ENCODE measurements around the gene GUCA2A.
"Not testable (repeated sequence)": the region's sequence is repeated elsewhere in the genome, so short reads cannot be mapped to it uniquely, and the experiment has no call there.

The GUCA2A gene, protein sequence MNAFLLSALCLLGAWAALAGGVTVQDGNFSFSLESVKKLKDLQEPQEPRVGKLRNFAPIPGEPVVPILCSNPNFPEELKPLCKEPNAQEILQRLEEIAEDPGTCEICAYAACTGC

DNA sequence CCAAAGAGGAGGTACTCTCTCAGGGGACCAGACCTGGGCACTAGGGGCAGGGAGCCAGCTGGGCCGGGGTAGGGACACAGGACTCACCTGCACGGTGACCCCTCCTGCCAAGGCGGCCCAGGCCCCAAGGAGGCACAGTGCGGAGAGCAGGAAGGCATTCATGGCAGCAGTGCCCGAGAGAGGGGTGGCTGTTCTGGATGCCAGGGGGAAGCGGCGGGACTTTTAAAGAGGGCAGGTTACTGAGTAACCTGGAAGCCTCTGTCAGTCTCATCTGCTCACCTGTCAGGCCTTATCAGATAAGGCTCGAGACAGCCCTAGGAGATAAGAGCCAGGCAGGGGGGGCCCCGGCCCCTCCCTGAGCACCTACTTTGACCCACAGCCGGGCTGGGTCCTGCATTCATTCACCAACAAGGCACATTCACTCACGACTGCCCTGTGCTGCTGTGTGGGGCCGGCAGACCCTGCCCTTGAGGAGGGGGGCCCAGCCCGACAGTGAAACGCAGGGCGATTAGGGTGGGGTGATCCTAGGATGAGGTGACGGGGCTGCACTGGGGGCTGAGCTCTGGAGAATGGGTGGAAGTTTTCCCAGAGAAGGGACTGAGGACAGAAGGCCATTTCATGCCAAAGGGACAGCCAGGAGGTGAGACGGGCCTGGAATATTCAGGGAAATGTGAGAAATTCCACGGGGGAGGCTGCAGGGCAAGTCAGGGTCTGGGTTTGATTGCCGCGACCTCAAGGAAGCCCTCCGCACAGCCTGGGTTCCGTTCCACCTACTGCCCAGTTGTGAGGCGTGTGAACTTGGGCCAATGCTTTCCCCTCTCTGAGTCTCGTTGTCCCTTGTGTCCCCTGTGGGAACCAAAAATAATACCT, at the start of gene GUCA2A:
GUCA2A (minus strand) TSS at position 195 of the 870 bp plus-strand sequence; CDS start at position 162, 33 bp downstream.
- no peak for DNase-seq

DNA sequence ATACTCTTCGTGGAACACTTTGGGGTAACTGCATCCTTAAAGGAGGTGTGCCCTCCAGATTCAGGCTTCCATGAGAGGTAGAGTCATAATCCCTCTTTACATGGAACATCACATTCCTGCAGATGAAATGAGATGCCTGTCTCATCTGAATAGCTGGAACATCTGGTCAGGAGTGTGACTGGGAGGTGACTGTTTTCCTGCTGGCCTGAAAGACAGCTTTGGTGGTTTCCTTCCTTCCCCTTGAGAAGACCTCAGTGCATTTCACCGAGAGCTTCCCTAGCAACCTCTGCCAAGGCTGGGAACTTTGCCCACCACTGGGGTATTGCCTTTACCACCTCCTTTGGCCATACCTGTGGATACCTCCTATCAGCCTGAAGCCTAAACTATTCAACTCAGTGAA, 46.7 kb upstream of the GUCA2A start:
- DNase-seq: no peak

DNA sequence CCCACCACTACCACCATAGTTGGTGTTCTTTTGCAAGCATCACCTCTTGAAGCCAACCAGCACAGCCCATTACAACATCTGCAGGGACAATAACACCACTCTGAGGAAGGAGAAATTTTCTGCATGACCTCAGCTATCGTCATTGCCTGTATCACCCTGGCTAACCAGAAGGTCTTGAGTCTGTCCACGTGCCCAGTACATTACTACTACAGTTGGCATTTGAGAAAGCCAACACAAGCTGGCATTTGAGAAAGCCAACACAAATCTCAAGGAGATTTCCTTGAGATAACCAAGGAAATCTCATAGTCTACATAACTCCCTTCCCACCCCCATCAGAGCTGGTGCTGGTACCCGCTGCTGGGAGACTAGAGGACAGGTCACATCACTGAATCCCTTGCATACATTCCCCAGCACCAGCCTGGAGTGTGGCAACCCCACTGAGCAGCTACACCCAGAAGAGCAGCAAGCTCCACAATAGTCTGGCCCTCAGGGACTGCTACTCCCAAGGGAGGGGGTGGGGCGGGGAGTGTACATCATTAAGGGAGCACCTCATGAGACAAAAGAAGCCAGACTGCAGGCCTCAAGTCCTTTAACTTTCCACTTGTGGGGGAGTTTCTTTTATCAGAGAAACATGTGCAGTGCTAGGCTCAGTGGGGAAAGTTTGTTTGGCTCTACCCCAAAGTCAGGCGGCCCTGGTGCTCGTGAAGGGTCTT, 46.0 kb upstream of the GUCA2A start:
- DNase-seq: no peak

DNA sequence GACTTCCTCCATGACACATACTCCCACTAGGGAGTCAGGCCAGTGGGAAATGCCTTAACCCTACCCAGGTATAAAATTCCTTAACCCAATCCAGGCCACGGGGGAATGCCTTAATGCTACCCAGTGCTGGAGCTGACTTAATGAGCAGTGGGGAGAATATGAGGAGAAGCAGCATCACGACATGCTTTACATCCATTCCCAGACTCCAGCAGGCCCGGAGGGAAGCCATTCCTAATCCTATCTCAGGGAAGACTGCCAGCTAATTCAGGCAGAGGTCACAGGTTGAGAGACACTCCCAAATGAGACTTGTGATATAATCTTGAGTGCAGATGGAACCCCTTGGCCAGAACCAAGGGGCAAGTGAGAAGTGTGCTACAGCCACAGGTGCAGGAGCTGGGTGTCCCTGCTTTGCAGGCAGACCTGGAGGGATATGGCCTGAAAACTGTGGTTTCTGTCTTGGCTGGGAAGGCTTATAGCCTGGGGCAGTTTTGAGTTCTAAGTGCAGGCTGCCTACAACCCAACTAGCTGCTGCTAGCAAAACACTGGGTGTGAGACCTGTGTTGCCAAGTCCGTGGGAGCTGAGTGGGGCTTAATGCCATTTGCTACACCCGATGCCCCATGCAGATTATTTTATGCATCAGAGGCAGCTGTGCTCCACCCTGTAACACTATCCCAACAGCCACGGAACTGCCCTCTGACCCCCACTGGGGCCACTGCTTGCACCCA, 45.1 kb upstream of the GUCA2A start:
- DNase-seq: no peak

DNA sequence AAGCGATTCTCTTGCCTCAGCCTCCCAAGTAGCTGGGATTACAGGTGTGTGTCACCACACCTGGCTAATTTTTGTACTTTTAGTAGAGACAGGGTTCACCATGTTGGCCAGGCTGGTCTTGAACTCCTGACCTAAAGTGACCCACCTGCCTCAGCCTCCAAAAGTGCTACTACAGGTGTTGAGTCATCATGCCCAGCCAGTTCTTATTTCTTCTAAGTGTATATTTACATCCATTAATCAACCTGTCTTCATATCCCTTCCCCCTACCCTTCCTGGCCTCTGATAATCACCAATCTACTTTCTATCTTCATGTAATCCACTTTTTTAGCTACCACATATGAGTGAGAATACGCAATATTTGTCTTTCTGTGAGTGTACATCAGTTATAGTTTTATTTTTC, 42.4 kb upstream of the GUCA2A start:
- not testable (repeated sequence) for DNase-seq

DNA sequence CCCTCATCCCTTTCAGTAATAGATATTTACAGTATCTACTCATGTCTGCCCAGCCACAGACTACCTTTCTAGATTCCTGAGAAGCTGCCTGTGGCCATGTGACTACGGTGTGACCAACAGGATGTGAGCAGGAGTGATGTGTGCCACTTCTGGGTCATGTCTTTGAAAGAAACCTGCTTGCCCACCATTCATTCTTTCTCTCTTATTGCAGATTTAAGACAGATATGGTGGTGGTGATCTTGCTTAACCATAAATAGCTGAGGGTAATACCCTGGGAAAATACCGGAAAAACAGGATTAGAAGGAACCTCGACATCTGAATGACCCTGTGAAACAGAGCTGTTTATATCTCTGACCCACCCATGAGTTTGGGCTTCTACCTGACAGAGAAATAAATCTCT, 41.6 kb upstream of the GUCA2A start:
- DNase-seq: no peak

DNA sequence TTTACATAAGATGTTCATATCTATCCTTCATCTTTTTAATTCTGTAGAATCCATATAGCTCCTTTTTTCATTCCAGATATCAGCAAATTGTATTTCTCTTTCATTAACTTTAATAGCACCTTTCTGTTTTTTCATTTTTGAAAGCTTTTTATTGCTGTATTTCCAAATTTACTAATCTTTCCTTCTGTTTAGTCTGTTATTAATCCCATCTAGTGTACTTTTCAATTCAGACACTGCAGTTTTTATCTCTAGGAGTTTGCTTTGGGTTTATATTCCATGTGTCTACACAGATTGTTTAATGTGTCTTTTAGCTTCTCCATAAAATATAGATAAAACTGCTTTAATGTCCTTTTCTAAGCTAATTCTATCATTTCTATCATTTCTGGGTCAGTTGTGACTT, 37.4 kb upstream of the GUCA2A start:
- no peak for DNase-seq

DNA sequence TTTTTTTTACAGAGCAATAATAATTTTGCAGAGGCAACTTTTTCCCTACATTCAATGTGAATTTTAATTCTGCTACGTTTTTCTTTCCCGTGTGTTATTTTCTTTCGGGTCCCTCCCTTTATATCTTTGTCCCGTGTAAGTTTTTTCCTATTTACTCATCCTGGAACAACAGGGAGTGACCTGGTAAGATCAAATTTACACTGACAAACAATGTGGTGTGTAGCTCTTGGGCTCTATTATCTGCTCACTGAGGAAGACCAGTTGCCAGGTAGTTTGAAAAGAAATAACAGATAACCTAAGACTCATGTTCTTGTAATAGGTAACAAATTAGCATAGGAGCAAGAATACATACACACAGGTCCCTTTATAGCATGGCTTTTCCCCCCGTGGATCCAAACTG, 33.7 kb upstream of the GUCA2A start:
- no peak for DNase-seq

DNA sequence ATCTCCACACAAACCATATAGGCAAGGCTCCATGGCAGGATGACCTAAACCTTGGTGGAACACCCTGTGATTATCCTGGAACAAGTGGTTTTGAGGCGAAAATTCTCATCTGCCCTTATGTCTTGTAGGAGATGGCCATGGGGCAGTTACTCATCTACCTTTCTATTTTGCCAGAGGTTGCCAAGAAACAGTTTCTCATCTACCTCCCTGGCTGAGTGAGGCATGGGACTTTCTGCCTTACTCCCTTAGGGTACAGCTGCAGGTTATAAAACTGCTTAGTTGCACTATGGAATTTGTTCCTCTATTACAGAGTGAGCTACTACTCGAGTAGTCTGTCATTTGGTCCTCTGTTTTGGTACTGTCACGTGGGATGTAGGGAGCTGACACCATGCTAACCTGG, 31.3 kb upstream of the GUCA2A start:
- DNase-seq: no peak

DNA sequence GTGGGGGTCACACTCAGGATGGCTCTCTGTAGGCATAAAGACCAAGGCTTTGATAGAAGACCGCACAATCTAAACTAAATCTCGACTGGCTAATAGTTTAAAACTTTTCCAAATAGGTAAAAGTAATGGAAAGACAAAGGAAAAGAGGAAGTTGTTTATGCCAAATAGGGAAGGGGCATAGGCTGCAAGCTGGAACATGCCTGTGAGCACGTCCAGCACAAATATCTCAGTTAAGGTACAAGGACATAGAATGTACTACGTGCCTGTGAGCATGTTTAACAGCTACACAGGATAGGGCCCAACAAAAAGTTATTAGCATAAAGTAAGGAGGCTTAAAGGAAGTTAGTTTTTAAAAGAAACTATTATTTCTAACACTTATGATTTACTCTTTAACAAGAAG, 27.6 kb upstream of the GUCA2A start:
- no peak for DNase-seq

DNA sequence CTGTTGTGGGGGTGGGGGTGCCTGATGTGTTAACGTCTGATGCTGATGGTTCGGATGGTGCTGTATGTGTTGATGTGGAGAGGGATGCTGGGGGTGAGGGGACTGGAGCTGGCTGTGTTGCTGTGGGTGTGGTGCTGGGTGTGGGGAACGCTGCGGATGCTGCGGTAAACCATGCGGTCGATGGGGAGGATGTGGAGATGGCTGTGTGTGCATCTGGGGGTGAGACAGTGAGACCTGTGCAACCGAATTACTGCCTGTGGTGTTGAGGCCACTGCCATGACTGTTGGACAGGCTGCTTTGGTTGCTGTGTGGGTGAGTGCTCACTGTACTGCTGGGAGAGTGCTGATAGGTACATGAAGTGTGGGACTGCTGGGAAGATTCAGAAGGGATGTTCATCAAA, 26.8 kb upstream of the GUCA2A start:
- DNase-seq: no peak

DNA sequence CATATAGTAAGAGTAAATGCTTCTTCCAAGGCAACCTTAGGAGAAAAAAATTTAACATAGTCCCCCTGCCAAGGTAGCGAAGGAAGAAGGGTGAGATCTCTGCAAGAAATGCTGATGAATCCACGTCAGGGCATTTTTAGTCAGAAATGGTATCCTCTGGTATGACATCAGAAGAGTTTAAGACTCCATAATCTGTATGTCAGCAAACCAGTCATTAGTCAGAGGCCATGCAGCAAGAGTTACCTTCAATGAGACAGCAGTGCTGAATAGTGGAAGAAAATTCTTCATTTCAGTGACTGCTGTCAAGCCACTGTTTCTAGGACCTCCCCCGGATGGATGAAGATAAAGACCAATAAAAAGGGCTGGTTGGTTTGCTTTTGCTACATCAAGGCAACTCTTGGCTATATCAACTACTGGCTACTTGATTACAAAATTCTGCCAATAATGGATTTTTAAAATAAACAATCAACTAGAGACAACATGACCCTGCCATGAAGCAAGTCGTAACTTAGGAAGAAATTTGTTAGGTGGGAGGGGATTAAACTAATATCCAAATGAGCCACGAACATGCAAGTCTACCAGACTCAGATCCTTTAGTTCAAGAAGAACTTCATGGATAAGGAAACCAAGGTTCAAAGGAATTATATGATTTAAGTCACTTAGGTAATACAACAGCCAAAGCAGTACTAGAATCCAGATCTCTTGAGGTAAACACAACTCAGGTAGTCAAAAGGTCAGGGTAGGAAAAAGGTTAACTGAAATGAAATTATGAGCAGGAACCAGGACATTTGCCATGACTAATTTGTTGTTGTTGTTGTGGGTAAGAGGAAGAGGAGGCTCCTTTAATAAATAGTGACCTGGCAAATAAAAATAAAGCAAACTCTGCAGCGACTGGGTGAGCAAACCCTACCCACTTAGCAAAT, 25.6 kb upstream of the GUCA2A start:
- no peak for DNase-seq

DNA sequence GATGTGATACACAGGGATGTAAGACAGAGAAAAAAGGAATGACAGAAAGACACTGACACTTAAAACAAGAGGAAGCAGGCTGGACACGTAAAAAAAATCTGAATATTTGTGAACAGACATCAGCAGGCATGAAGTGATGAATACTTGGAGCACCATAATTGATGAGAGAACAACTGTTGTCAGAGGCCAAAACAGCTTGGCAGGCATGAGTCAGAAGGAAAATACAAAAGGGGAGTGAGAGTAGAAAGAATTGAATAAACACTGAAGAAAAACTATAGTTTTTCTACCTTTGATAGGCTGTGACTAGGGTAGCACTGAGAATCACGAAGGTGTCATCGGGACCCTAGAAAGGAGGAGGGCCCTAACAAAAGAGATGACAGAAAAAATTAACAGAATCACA, 21.6 kb upstream of the GUCA2A start:
- no peak for DNase-seq

DNA sequence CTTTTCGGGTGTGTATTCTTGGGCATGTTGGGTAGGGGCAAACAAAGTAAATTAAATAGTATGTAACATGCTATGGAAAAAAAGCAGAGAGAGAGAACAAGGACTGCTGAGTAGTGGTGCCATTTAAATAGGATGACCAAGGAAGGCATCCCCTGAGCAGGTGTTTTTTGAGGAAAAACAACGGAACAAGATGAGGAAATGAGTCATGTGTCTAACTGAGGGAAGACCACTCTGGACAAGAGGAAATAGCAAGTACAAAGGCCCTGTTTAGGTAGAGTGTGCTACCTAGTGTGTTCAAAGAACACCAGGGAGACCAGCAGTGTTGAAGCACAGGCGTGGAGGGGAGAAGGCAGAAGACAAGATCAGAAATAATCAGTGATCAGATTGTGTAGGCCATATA, 20.1 kb upstream of the GUCA2A start:
- DNase-seq: no peak

DNA sequence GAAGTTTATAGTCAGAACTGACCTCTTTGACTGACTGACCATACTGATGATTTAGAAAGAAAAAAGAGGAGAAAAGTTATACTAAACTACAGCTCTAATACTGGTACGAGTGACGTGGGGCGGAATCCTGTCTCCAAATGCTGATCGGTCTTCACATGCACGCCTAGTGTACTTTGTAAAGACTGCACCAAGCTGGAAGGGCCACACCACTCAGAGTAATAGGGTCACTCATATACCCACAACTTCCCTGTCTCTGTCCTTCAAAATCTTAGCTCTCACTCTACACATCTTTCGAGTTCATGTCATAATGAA, 19.4 kb upstream of the GUCA2A start:
- no peak for DNase-seq

DNA sequence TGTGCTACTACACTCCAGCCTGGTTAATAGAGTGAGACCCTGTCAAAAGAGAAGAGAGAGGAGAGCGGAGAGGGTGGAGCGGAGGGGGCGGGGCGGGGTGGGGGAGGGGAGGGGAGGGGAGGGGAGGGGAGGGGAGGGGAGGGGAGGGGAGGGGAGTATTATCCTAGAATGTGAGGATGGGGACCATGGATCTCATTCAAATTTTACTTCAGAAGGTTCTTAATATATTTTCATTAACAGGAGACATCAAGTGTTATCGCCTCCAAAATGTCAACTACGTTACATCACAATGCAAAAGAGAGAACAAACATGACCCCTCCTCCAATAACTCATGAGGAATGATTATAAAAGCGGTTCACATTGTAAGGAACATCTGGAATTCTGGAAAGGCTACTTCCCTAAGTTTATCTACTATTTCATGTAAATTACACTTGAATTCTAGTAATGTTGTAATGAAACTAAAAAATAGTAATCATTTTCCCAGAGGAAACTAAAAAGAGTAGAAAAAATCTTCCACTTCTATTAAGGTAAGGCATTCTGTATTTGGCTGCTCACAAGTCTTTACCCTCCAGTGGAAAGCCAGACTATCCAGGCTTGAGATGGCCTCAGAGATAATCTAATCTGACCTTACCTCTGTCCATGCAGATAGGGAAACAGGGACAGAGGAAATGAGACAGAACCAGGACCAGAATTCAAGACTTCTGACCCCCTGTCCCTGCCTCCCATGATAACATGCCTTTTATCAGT, 18.8 kb upstream of the GUCA2A start:
- no peak for DNase-seq

DNA sequence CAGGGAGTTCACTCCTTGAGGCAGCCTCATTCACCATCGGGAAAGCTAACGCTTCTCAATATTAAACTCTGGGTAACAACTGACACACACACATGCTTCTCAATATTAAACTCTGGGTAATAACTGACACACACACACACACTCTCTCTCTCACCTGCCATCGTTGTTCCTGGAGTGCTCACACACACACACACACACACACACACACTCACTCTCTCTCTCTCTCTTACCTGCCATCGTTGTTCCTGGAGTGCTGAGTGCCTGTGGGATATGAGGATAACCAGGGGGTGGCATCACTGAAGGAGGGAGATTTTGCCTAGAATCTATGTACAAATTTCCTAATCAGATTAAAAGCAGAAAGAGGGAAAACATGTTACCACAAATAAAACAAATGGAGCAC, 17.1 kb upstream of the GUCA2A start:
- DNase-seq: no peak

DNA sequence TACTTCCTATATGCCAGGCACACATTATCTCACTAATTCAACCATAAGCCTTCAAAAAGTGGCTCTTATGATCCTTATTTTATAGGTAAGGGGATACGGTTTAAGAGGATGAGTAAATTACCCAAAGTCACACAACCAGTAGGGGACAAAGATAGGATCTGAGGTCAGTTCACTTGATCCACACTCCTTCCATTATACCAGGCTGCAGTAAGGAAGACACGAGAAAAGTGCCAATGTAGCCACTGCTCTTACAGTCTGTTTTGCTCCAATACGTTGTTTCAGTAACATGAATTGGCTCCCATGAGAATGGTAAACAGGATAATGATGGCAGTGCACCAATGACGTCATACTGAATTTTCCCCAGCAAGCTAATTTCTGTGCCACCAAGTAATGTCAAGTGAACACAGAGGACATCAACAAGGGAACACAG, 15.4 kb upstream of the GUCA2A start:
- DNase-seq: no peak

DNA sequence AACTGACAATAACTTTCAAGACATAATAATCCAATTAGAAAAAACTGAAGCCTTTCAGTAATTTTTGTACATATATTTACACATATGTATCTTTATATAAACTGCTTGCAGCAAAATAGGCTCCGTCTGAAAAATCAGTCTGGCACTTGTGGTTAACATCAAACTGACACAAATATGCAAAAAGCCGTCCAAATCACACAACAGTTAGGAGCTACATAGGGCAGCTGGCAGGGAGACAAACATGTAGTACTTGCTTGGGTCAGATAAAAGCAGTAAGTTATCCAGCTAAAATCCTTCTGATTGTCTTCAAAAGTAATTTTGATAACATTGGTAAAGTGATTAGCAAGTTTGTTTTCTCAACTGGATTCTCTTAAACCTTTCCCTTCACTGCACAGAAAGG, 14.7 kb upstream of the GUCA2A start:
- no peak for DNase-seq

DNA sequence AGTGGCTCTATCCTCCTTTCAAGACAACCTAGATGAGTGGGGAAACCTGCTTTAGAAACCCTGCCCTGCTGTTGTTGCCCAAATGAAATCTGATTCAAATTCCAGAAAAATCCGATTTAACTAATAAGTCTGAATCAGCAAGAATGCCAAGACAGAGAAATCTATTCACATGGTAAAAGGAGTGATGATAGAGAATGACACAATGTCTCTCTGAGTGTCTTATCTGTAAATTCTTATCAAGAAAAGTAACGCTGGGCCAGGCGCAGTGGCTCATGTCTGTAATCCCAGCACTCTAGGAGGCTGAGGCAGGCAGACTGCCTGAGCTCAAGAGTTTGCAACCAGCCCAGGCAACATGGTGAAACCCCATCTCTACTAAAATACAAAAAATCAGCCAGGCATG, 13.7 kb upstream of the GUCA2A start:
- DNase-seq: no peak

DNA sequence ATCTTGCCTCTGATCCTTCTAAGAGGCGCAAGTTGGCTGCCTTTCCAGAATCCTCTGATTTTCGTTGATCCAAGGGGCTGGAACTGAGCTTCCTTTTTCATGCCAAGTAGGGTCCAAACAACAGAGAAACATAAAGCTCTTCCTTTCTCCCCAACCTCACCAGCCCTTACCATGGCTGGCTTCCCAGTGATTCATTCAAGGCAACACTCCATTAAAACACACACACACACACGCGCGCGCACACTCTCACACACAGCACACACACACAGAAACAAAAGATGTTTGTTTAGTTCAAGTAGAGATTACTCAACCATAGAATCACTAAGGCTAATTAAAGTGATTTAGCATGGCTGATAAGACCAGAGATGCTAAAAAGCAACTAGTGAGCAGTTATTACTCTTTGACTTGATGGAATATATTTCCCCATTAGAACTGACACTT, 13.0 kb upstream of the GUCA2A start:
- peak; percentile 40 for DNase-seq
